Esophagus muscularis mucosa (tissue), 3 donors: ENCODE measurements around the gene SCAF8.

Source experiments
- CTCF ChIP-seq, 3 experiments: fragments of 200-600 bp in 2 of 3; fragments of 450-650 bp in 1 of 3; sonication (generic) in 2 of 3; IDR thresholded peaks; one replicate each; pipeline ENCODE4 v1.5.1; 2017 to 2019; ENCODE audit warnings: antibody characterized with exemption in 3 of 3, mild to moderate bottlenecking in 2 of 3, moderate library complexity in 1 of 3
- POLR2A ChIP-seq: fragments of 450-650 bp; IDR thresholded peaks from one replicate; pipeline ENCODE4 v1.6.1; 2017; ENCODE audit warnings: antibody characterized with exemption, moderate library complexity, mild to moderate bottlenecking, low read depth

- TF ChIP-seq POLR2A: no peak
- no peak for TF ChIP-seq CTCF (IDR thresholded peaks at IDR 0.05)
Measured at GRCh38 chr6:154862536-154862935, 129.3 kb downstream of the SCAF8 start.
